Upper lobe of left lung (tissue), 4 donors: ENCODE data around the gene SAMSN1.

Source experiments
- EP300 ChIP-seq, 4 donors: sonication (generic); formaldehyde crosslinking; IDR thresholded peaks; one replicate each; pipeline ENCODE4 v1.5.1; 2017; ENCODE audit warnings: antibody characterized with exemption in 4 of 4, control low read depth in 2 of 4
- POLR2A ChIP-seq, 4 donors: fragments of 450-650 bp; IDR thresholded peaks; one replicate each; pipeline ENCODE4 v1.5.1; 2016 to 2017; ENCODE audit warnings: antibody characterized with exemption in 4 of 4, mild to moderate bottlenecking in 2 of 4
- POLR2AphosphoS5 ChIP-seq, 2 donors: sonication (generic); formaldehyde crosslinking; IDR thresholded peaks; one replicate each; pipeline ENCODE4 v1.5.1; 2017; ENCODE audit warnings: antibody characterized with exemption in 2 of 2
- TF ChIP-seq, protein P1 (sequence below), 6 experiments: fragments of 450-650 bp in 4 of 6; fragments of 200-600 bp in 2 of 6; sonication (generic) in 2 of 6; IDR thresholded peaks; one replicate each; pipeline ENCODE4 v1.5.1; 2016 to 2019; ENCODE audit warnings: antibody characterized with exemption in 6 of 6

- no peak for TF ChIP-seq EP300 (IDR thresholded peaks at IDR 0.05)
- TF ChIP-seq, protein P1, sequence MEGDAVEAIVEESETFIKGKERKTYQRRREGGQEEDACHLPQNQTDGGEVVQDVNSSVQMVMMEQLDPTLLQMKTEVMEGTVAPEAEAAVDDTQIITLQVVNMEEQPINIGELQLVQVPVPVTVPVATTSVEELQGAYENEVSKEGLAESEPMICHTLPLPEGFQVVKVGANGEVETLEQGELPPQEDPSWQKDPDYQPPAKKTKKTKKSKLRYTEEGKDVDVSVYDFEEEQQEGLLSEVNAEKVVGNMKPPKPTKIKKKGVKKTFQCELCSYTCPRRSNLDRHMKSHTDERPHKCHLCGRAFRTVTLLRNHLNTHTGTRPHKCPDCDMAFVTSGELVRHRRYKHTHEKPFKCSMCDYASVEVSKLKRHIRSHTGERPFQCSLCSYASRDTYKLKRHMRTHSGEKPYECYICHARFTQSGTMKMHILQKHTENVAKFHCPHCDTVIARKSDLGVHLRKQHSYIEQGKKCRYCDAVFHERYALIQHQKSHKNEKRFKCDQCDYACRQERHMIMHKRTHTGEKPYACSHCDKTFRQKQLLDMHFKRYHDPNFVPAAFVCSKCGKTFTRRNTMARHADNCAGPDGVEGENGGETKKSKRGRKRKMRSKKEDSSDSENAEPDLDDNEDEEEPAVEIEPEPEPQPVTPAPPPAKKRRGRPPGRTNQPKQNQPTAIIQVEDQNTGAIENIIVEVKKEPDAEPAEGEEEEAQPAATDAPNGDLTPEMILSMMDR (IDR thresholded peaks at IDR 0.05): no peak
- no peak for TF ChIP-seq POLR2AphosphoS5 (IDR thresholded peaks at IDR 0.05)
- TF ChIP-seq POLR2A (IDR thresholded peaks at IDR 0.05): no peak
Measured at GRCh38 chr21:14587266-14587665, 41.2 kb upstream of the SAMSN1 start.
